ENCODE data around the gene RIOK1.
"Not testable (repeated sequence)": the region's sequence is repeated elsewhere in the genome, so short reads cannot be mapped to it uniquely, and the experiment has no call there.

The RIOK1 gene

DNA sequence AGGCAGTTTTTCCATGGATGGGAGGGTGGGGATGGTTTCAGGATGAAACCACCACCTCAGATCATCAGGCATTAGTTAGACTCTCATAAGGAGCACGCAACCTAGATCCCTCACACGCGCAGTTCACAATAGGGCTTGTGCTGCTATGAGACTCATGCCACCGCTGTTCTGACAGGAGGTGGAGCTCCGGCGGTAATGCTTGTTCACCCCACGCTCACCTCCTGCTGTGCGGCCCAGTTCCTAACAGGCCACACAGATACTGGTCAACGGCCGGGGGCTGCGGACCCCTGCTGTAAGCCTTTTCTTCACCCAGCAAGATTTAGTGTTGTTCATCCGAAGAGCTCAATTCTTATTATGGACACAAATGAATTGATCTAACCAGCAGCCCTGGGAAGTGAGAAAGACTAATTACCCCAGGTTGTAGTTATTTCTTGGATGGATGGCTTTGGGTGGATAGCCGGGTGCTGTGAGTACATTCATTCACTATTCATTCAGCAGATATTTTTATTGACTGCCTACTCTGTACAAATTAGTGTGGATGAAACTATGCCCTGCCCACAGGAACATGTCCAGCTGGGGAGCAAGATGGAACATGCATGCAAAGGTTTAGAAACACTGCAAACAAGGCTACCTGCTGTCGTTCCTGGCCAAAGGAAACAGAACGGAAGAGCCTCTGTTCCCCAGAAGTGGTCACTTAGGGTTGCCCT is 57.2 kb downstream of the RIOK1 start:
- Histone ChIP-seq H3K9me3 (ENCODE audit: control extremely low read depth in 1 of 5, control insufficient read depth in 4 of 5, insufficient read depth in 2 of 5, low read depth in 1 of 5, low read length in 4 of 5) (peaks cover 0 to 1% (median 0%) of the 10 kb centered on the region in 5 experiments), H3K4me3 (ENCODE audit: control insufficient read depth in 1 of 7, extremely low read depth in 1 of 7, insufficient read depth in 4 of 7, low read depth in 2 of 7, low read length in 6 of 7) (no peak overlapping the region), H3K27ac (ENCODE audit: insufficient read depth in 1 of 2, low read depth in 1 of 2, low read length in 2 of 2, poor library complexity in 1 of 2, severe bottlenecking in 2 of 2) (no peak overlapping the region), H3K27me3 (replicated peaks in 2 of 5; ENCODE audit: control insufficient read depth in 4 of 5, insufficient read depth in 5 of 5, low read length in 4 of 5) (no peaks in the 10 kb centered on the region), H3K4me1 (ENCODE audit: control extremely low read depth in 1 of 4, control insufficient read depth in 4 of 4, insufficient read depth in 4 of 4, low read length in 3 of 4) (no peaks in the 10 kb centered on the region), H3K36me3 (ENCODE audit: control insufficient read depth in 4 of 4, insufficient read depth in 4 of 4, low read length in 3 of 4) (no peaks in the 10 kb centered on the region)
- CTCF ChIA-PET = no interaction called here
- 98% methylated on average over 14 of the region's 15 CpGs for WGBS (ENCODE audit: insufficient coverage)
- no peak for DNase-seq
- POLR2A ChIA-PET = no interaction called here

DNA sequence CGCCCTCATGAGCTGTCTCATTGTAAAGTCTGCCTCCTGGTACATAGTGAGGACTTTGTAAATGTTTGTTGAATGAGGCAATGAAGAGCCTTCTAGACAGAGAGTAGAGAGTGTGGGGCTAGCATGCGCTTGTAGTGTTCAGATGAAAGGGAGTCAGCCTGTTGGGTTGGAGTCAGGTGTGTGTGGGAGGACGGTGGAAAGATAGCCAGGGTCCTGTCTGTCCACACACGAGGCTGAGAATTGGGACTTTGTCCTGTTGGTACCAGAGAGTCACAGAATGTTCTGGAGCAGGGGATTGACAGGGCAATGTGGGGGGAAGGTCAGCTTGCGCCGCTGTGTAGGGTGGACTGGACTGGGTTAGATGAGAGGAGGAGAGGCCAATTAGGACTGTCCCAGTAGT is 58.6 kb downstream of the RIOK1 start:
- Histone ChIP-seq H3K27me3 (replicated peaks in 2 of 5; ENCODE audit: control insufficient read depth in 4 of 5, insufficient read depth in 5 of 5, low read length in 4 of 5) (no peaks in the 10 kb centered on the region), H3K9me3 (ENCODE audit: control extremely low read depth in 1 of 5, control insufficient read depth in 4 of 5, insufficient read depth in 2 of 5, low read depth in 1 of 5, low read length in 4 of 5) (no peaks in the 10 kb centered on the region), H3K4me3 (ENCODE audit: control insufficient read depth in 1 of 7, extremely low read depth in 1 of 7, insufficient read depth in 4 of 7, low read depth in 2 of 7, low read length in 6 of 7) (no peak overlapping the region), H3K36me3 (ENCODE audit: control insufficient read depth in 4 of 4, insufficient read depth in 4 of 4, low read length in 3 of 4) (no peaks in the 10 kb centered on the region), H3K4me1 (ENCODE audit: control extremely low read depth in 1 of 4, control insufficient read depth in 4 of 4, insufficient read depth in 4 of 4, low read length in 3 of 4) (no peaks in the 10 kb centered on the region), H3K27ac (ENCODE audit: insufficient read depth in 1 of 2, low read depth in 1 of 2, low read length in 2 of 2, poor library complexity in 1 of 2, severe bottlenecking in 2 of 2) (no peak overlapping the region)
- POLR2A ChIA-PET = no interaction called here
- CTCF ChIA-PET = no interaction called here
- WGBS (ENCODE audit: insufficient coverage) = 100% methylated on average over 5 of the region's 6 CpGs
- DNase-seq = no peak

DNA sequence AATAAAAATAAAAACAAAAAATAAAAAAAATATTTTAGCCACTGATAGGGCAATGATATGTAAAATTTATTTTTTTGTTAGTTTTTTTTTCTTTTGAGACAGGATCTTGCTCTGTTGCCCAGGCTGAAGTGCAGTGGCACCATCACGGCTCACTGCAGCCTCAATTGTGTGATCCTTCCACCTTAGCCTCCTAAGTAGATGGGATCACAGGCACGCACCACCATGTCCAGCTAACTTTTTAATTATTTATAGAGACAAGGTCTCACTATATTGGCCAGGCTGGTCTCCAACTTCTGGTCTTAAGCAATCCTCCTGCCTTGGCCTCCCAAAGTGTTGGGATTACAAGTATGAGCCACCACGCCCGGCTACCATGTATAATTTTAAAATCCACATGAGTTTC is 59.4 kb downstream of the RIOK1 start:
- Histone ChIP-seq H3K36me3 (ENCODE audit: control insufficient read depth in 4 of 4, insufficient read depth in 4 of 4, low read length in 3 of 4) (no peaks in the 10 kb centered on the region), H3K4me1 (ENCODE audit: control extremely low read depth in 1 of 4, control insufficient read depth in 4 of 4, insufficient read depth in 4 of 4, low read length in 3 of 4) (no peaks in the 10 kb centered on the region), H3K4me3 (ENCODE audit: control insufficient read depth in 1 of 7, extremely low read depth in 1 of 7, insufficient read depth in 4 of 7, low read depth in 2 of 7, low read length in 6 of 7) (no peak overlapping the region), H3K9me3 (ENCODE audit: control extremely low read depth in 1 of 5, control insufficient read depth in 4 of 5, insufficient read depth in 2 of 5, low read depth in 1 of 5, low read length in 4 of 5) (no peaks in the 10 kb centered on the region), H3K27ac (ENCODE audit: insufficient read depth in 1 of 2, low read depth in 1 of 2, low read length in 2 of 2, poor library complexity in 1 of 2, severe bottlenecking in 2 of 2) (no peak overlapping the region), H3K27me3 (replicated peaks in 2 of 5; ENCODE audit: control insufficient read depth in 4 of 5, insufficient read depth in 5 of 5, low read length in 4 of 5) (no peaks in the 10 kb centered on the region)
- ChIA-PET POLR2A (no interaction called here), CTCF (no interaction called here)
- 100% methylated on average over 2 of the region's 4 CpGs for WGBS (ENCODE audit: insufficient coverage)
- DNase-seq = no peak

DNA sequence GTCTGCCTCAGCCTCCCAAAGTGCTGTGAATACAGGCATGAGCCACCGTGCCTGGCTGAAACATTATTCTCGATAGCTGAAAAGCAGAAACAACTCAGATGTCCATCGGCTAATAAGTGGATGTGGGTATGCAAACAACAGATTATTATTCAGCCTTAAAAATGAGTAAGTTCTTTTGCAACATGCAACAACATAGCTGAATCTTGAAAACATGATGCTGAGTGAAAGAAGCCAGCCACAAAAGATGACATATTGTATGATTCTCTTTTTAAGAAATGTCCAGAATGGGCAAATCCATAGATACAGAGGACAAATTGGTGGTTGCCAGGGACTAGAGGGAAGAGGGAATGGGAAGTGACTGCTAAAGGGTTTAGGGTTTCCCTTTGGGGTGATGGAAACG is 61.7 kb downstream of the RIOK1 start:
- no peaks in the 10 kb centered on the region for H3K4me1 ChIP-seq (ENCODE audit: control extremely low read depth in 1 of 4, control insufficient read depth in 4 of 4, insufficient read depth in 4 of 4, low read length in 3 of 4)
- H3K36me3 ChIP-seq (ENCODE audit: control insufficient read depth in 4 of 4, insufficient read depth in 4 of 4, low read length in 3 of 4) = no peaks in the 10 kb centered on the region
- no CpG with 5 or more reads among the region's 4 CpGs for WGBS (ENCODE audit: insufficient coverage)
- ChIA-PET CTCF (no interaction called here), POLR2A (no interaction called here)
- no peak overlapping the region for H3K4me3 ChIP-seq (ENCODE audit: control insufficient read depth in 1 of 7, extremely low read depth in 1 of 7, insufficient read depth in 4 of 7, low read depth in 2 of 7, low read length in 6 of 7)
- no peak overlapping the region for H3K27ac ChIP-seq (ENCODE audit: insufficient read depth in 1 of 2, low read depth in 1 of 2, low read length in 2 of 2, poor library complexity in 1 of 2, severe bottlenecking in 2 of 2)
- DNase-seq = no peak
- H3K9me3 ChIP-seq (ENCODE audit: control extremely low read depth in 1 of 5, control insufficient read depth in 4 of 5, insufficient read depth in 2 of 5, low read depth in 1 of 5, low read length in 4 of 5) = peaks cover 0 to 2% (median 0%) of the 10 kb centered on the region in 5 experiments
- no peaks in the 10 kb centered on the region for H3K27me3 ChIP-seq (replicated peaks in 2 of 5; ENCODE audit: control insufficient read depth in 4 of 5, insufficient read depth in 5 of 5, low read length in 4 of 5)

DNA sequence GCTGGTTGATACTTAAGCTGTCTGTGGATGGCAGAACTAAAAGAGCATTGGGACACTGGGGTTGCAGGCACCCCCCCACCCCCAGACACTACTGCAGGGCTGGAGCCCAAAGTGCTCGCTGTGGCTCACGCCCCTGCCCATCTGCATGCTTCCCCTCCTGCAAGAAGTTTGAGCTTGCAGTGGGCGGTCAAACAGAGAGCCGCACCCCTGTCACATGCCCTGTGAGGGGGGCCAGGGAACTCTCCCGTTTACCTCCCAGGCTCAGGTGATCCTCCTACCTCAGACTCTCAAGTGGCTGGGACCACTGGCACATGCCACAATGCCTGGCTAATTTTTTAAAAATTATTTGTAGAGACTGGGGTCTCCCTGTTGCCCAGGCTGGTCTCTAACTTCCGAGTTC is 63.3 kb downstream of the RIOK1 start:
- no peak for DNase-seq
- no peak overlapping the region for H3K27ac ChIP-seq (ENCODE audit: insufficient read depth in 1 of 2, low read depth in 1 of 2, low read length in 2 of 2, poor library complexity in 1 of 2, severe bottlenecking in 2 of 2)
- WGBS (ENCODE audit: insufficient coverage) = 72% methylated on average over 5 of the region's 6 CpGs
- no peaks in the 10 kb centered on the region for H3K4me1 ChIP-seq (ENCODE audit: control extremely low read depth in 1 of 4, control insufficient read depth in 4 of 4, insufficient read depth in 4 of 4, low read length in 3 of 4)
- ChIA-PET POLR2A (no interaction called here), CTCF (no interaction called here)
- H3K4me3 ChIP-seq (ENCODE audit: control insufficient read depth in 1 of 7, extremely low read depth in 1 of 7, insufficient read depth in 4 of 7, low read depth in 2 of 7, low read length in 6 of 7) = no peak overlapping the region
- H3K9me3 ChIP-seq (ENCODE audit: control extremely low read depth in 1 of 5, control insufficient read depth in 4 of 5, insufficient read depth in 2 of 5, low read depth in 1 of 5, low read length in 4 of 5) = peaks cover 0 to 2% (median 0%) of the 10 kb centered on the region in 5 experiments
- H3K27me3 ChIP-seq (replicated peaks in 2 of 5; ENCODE audit: control insufficient read depth in 4 of 5, insufficient read depth in 5 of 5, low read length in 4 of 5) = no peaks in the 10 kb centered on the region
- H3K36me3 ChIP-seq (ENCODE audit: control insufficient read depth in 4 of 4, insufficient read depth in 4 of 4, low read length in 3 of 4) = no peaks in the 10 kb centered on the region

DNA sequence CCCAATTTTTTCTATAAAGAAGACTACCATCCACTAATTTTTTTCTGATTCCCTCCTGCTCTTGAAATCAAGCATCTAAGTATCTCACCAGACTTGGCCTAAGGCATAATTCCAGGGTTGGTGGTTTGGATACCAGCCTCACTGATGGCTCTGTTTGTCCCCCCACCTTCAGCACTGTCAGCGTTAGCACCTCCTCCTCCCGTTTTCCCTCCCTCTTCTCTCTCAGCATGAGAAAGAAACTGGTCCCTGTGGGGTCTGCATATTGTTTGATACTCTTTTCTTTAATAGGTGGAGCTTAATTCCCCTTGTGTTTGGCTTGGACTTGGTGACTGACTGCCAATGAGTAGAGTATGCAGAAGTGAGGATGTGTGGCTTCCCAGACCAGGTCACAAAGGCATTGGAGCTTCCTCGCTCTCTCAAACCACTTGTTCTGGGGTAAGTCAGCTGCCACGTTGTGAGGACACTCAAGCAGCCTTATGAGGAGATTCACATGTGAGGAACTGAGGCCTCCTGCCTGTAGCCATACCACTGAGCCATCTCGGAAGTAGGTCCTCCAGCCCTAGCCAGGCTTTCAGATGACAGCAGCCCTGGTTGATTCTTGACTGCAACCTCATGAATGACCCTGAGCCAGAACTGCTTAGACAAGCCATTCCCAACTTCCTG is 65.2 kb downstream of the RIOK1 start:
- POLR2A ChIA-PET = interaction anchor here (0.6 kb wide), 1 partner anchor 625 kb away, joined by 6 read pairs; no protein-coding TSS in a partner anchor
- Histone ChIP-seq H3K27ac (ENCODE audit: insufficient read depth in 1 of 2, low read depth in 1 of 2, low read length in 2 of 2, poor library complexity in 1 of 2, severe bottlenecking in 2 of 2) (no peak overlapping the region), H3K4me3 (ENCODE audit: control insufficient read depth in 1 of 7, extremely low read depth in 1 of 7, insufficient read depth in 4 of 7, low read depth in 2 of 7, low read length in 6 of 7) (no peak overlapping the region), H3K9me3 (ENCODE audit: control extremely low read depth in 1 of 5, control insufficient read depth in 4 of 5, insufficient read depth in 2 of 5, low read depth in 1 of 5, low read length in 4 of 5) (peaks cover 0 to 2% (median 0%) of the 10 kb centered on the region in 5 experiments), H3K27me3 (replicated peaks in 2 of 5; ENCODE audit: control insufficient read depth in 4 of 5, insufficient read depth in 5 of 5, low read length in 4 of 5) (no peaks in the 10 kb centered on the region), H3K4me1 (ENCODE audit: control extremely low read depth in 1 of 4, control insufficient read depth in 4 of 4, insufficient read depth in 4 of 4, low read length in 3 of 4) (no peaks in the 10 kb centered on the region), H3K36me3 (ENCODE audit: control insufficient read depth in 4 of 4, insufficient read depth in 4 of 4, low read length in 3 of 4) (no peaks in the 10 kb centered on the region)
- 97% methylated on average over 5 of the region's 5 CpGs for WGBS (ENCODE audit: insufficient coverage)
- no peak for DNase-seq
- CTCF ChIA-PET = no interaction called here

DNA sequence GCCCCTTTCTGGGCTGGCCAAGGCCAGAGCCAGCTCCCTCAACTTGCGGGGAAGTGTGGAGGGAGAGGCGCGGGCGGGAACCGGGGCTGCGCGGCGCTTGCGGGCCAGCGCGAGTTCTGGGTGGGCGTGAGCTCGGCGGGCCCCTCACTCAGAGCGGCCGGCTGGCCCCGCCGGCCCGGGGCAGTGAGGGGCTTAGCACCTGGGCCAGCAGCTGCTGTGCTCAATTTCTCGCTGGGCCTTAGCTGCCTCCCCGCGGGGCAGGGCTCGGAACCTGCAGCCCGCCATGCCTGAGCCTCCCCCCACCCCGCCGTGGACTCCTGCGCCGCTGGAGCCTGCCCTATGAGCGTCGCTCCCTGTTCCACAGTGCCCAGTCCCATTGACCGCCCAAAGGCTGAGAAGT is 66.7 kb downstream of the RIOK1 start:
- H3K4me1 ChIP-seq (ENCODE audit: control extremely low read depth in 1 of 4, control insufficient read depth in 4 of 4, insufficient read depth in 4 of 4, low read length in 3 of 4); DNase-seq; H3K27me3 ChIP-seq (replicated peaks in 2 of 5; ENCODE audit: control insufficient read depth in 4 of 5, insufficient read depth in 5 of 5, low read length in 4 of 5); H3K9me3 ChIP-seq (ENCODE audit: control extremely low read depth in 1 of 5, control insufficient read depth in 4 of 5, insufficient read depth in 2 of 5, low read depth in 1 of 5, low read length in 4 of 5); H3K4me3 ChIP-seq (ENCODE audit: control insufficient read depth in 1 of 7, extremely low read depth in 1 of 7, insufficient read depth in 4 of 7, low read depth in 2 of 7, low read length in 6 of 7); H3K36me3 ChIP-seq (ENCODE audit: control insufficient read depth in 4 of 4, insufficient read depth in 4 of 4, low read length in 3 of 4); H3K27ac ChIP-seq (ENCODE audit: insufficient read depth in 1 of 2, low read depth in 1 of 2, low read length in 2 of 2, poor library complexity in 1 of 2, severe bottlenecking in 2 of 2): not testable (repeated sequence)
- CTCF ChIA-PET = interaction anchor here (0.8 kb wide), 1 partner anchor 36 kb away, joined by 3 read pairs; no protein-coding TSS in a partner anchor
- POLR2A ChIA-PET = interaction anchor here (0.7 kb wide), 1 partner anchor 536 kb away, joined by 3 read pairs; no protein-coding TSS in a partner anchor
- WGBS (ENCODE audit: insufficient coverage) = 94% methylated on average over 27 of the region's 31 CpGs
